ENCODE results near the gene NCAN. TPM values are rescaled to one million over a fixed set of nuclear protein-coding genes. Genes with fewer than 3 reads are reported as not detected.

The NCAN gene
- total RNA-seq, result not detected
- polyA plus RNA-seq, result not detected
- long read RNA-seq, donor 1, result 0 reads
- long read RNA-seq, donor 2, result 0 reads
- long read RNA-seq, donor 3, result 0 reads

DNA sequence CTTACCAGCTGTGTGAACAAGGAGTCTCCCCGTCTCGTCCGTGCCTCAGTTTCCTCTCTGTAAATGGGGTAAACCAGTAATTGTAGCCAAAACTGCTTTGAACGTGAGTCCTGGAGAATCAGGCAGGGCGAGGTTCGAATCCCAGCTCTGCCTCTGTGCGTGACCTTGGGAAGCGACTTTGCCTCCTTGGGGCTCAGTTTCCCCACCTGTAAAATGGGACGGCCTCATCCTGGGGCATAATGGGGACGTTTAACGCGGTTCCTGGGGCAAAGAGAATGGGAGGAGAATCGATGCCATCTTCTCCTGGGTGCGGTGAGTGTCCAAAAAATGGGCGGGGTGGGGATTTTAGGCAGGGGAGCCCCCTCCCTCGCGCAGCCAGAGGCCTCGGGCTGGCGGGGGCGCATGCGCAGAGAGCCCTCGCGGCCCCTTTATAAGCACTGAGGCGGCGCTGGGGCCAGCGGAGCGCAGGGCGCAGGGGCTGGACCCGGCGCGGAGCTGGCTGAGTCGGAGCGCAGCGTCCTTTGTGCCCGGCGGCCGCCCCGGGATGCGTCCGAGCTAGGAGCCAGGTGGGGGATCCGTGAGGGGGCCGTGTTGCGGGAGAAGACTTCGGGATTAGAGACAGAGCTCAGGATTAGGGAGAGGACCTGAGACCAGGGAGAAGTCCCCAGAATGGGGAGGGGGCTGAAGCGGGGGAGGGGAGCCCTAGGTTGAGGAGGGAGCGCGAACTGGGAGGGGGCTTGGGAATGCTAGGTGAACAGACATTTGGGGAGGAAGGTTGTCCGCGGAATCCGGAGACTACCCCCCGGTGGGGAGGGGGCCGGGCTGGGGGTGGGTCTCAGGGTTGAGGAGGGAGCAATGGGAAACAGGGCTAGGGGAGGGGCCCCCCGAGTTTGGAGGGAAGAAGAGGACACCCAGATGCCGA is at the start of gene NCAN:
TSS of gene NCAN (plus strand) at position 460 of the 922 bp plus-strand sequence. CDS start 4,996 bp downstream, outside the sequence.
- 6 to 12% (median 8%) methylated on average over 47 to 54 of the region's 54 CpGs for WGBS, 4 donors
- ATAC-seq, result no peak
- Histone ChIP-seq H3K36me3 (no peaks in the 10 kb centered on the region), H3K4me3 (no peak within 1 kb of the TSS), H3K27me3 (peaks cover 11 to 81% (median 38%) of the 10 kb centered on the region in 9 donors), H3K9me3 (no peaks in the 10 kb centered on the region), H3K27ac (no peak within 1 kb of the TSS), H3K4me1 (no peaks in the 10 kb centered on the region)
- DNase-seq, result no peak
- intact Hi-C loops (cut with DNase I), result no loop called here
- TF ChIP-seq POLR2A (IDR thresholded peaks at IDR 0.05), result no peak
- TF ChIP-seq, protein P1, sequence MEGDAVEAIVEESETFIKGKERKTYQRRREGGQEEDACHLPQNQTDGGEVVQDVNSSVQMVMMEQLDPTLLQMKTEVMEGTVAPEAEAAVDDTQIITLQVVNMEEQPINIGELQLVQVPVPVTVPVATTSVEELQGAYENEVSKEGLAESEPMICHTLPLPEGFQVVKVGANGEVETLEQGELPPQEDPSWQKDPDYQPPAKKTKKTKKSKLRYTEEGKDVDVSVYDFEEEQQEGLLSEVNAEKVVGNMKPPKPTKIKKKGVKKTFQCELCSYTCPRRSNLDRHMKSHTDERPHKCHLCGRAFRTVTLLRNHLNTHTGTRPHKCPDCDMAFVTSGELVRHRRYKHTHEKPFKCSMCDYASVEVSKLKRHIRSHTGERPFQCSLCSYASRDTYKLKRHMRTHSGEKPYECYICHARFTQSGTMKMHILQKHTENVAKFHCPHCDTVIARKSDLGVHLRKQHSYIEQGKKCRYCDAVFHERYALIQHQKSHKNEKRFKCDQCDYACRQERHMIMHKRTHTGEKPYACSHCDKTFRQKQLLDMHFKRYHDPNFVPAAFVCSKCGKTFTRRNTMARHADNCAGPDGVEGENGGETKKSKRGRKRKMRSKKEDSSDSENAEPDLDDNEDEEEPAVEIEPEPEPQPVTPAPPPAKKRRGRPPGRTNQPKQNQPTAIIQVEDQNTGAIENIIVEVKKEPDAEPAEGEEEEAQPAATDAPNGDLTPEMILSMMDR (IDR thresholded peaks at IDR 0.05), result no peak

DNA sequence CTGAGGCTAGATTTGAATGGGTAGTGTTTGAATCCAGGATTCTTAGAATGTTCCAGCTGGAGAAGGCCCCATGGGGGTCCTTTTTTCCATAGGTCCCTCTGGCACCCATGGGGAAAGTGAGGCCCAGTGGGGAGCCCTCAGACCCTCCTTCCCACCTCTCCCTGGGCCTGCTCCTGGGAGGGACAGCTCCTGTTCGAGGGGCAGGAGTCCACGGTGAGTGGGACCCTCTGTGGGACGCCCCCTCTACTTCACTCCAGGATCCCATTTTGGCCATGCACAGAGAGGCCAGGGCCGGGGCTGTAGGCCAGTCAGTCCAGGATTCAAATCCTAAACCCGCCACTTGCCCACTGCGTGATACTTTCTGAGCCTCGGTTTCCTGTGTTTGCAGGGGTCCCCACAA is 49.3 kb upstream of the NCAN start:
- no peak for ATAC-seq
- Histone ChIP-seq H3K4me1 (no peaks in the 10 kb centered on the region), H3K27me3 (no peaks in the 10 kb centered on the region), H3K9me3 (no peaks in the 10 kb centered on the region), H3K4me3 (no peak overlapping the region), H3K36me3 (no peaks in the 10 kb centered on the region), H3K27ac (no peak overlapping the region)
- intact Hi-C loops (cut with DNase I), result no loop called here
- 87 to 95% (median 93%) methylated on average over 7 of the region's 7 CpGs for WGBS, 4 donors
- no peak for DNase-seq
- TF ChIP-seq, protein P1 (IDR thresholded peaks at IDR 0.05), result no peak
- TF ChIP-seq POLR2A (IDR thresholded peaks at IDR 0.05), result no peak

- DNase-seq (no peak), ATAC-seq (no peak)
- no peaks in the 10 kb centered on the region for H3K36me3 ChIP-seq
- intact Hi-C loops (cut with DNase I), result no loop called here
- TF ChIP-seq, protein P1 (IDR thresholded peaks at IDR 0.05), result no peak
- no peak for TF ChIP-seq POLR2A (IDR thresholded peaks at IDR 0.05)
- H3K9me3 ChIP-seq, result no peaks in the 10 kb centered on the region
- H3K4me3 ChIP-seq, result no peak overlapping the region
- H3K27ac ChIP-seq, result no peak overlapping the region
- no peaks in the 10 kb centered on the region for H3K27me3 ChIP-seq
- peaks cover 0 to 8% (median 3%) of the 10 kb centered on the region in 12 donors for H3K4me1 ChIP-seq
- 80 to 100% (median 97%) methylated on average over 1 of the region's 1 CpG for WGBS, 4 donors
Observed at GRCh38 chr19:19165396-19165795, 46.4 kb upstream of the NCAN start.

GRCh38 chr19:19167612-19168011 is 44.1 kb upstream of the NCAN start:
- no peak overlapping the region for H3K4me3 ChIP-seq
- H3K9me3 ChIP-seq, result no peaks in the 10 kb centered on the region
- intact Hi-C loops (cut with DNase I), result no loop called here
- 85 to 94% (median 92%) methylated on average over 3 of the region's 3 CpGs for WGBS, 4 donors
- no peaks in the 10 kb centered on the region for H3K36me3 ChIP-seq
- TF ChIP-seq POLR2A (IDR thresholded peaks at IDR 0.05), result no peak
- TF ChIP-seq, protein P1 (IDR thresholded peaks at IDR 0.05), result no peak
- ATAC-seq (no peak), DNase-seq (no peak)
- H3K27me3 ChIP-seq, result no peaks in the 10 kb centered on the region
- no peak overlapping the region for H3K27ac ChIP-seq
- H3K4me1 ChIP-seq, result peaks cover 0 to 13% (median 6%) of the 10 kb centered on the region in 12 donors
